ENCODE results near the gene GAS6. TPM values are rescaled to one million over a fixed set of nuclear protein-coding genes. Genes with fewer than 3 reads are reported as not detected.

The GAS6 gene
- total and polyA plus RNA-seq, 2 donors (not counting 1 experiment from before 2014, with no cell fraction given) = 0.25 to 0.78 TPM

DNA sequence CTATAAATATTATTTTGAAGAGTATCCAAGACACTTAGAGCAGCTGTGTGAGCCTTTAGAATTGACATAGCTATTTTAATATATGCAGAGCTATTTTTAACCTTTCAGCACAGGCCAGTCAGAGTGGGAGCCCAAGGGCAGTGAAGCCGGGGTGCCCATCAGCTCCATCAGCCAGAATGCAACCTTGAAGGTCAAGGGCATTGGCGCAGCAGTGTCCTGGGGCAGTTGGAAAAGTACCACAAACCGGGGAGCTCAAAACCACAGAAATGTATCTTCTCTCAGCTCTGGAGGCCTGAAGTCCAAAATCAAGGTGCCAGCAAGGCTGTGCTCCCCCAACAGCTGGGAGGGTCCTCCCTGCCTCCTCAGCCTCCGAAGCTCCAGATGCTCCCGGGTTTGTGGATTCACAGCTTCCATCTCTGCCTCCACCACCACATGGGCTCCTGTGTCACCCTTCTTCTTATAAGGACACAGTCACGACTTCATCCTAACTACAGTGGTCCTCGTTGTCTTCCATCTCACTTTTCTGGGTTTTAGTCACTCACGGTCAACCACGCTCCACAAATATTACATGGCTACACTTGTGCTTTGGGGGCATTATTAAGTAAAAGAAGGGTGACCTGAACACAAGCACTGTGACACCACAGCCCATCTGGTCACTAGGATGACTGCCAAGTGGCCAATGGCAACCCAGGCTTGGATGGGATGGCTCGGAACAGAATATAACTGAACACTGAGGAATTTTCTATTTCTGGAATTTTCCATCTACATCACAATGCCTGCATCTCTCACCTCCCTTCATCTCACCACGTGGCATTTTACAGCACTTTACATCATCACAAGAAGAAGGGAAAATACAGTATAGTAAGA lies 15.9 kb upstream of the GAS6 start:
- Histone ChIP-seq H3K36me3 (replicated peaks in 1 of 2; ENCODE audit: control extremely low read depth in 1 of 2, control insufficient read depth in 1 of 2, extremely low read depth in 1 of 2, insufficient read depth in 2 of 2, low read length in 1 of 2) (no peaks in the 10 kb centered on the region), H2AFZ (ENCODE audit: insufficient read depth, low read depth, low read length, poor library complexity, severe bottlenecking) (no peak overlapping the region), H3K4me3 (ENCODE audit: control extremely low read depth in 1 of 5, extremely low read depth in 1 of 5, insufficient read depth in 1 of 5, low read depth in 2 of 5, low read length in 4 of 5) (no peak overlapping the region), H3K4me1 (ENCODE audit: control insufficient read depth in 2 of 2, insufficient read depth in 2 of 2, low read length in 2 of 2) (no peaks in the 10 kb centered on the region), H3K9ac (ENCODE audit: low read length) (no peak overlapping the region), H4K20me1 (ENCODE audit: control insufficient read depth, insufficient read depth, low read length, poor library complexity, severe bottlenecking) (no peaks in the 10 kb centered on the region), H3K9me3 (ENCODE audit: control extremely low read depth in 1 of 3, control insufficient read depth in 2 of 3, insufficient read depth in 1 of 3, low read length in 2 of 3) (peaks cover 0 to 19% (median 0%) of the 10 kb centered on the region in 3 donors), H3K79me2 (ENCODE audit: control insufficient read depth, insufficient read depth, low read length) (no peaks in the 10 kb centered on the region), H3K27me3 (replicated peaks in 1 of 4; ENCODE audit: control extremely low read depth in 1 of 4, control insufficient read depth in 3 of 4, insufficient read depth in 4 of 4, low read length in 3 of 4) (peaks cover 0 to 4% (median 0%) of the 10 kb centered on the region in 4 experiments), H3K27ac (ENCODE audit: low read length in 2 of 2) (no peak overlapping the region), H3K4me2 (replicated peaks; ENCODE audit: low read depth, low read length, poor library complexity, severe bottlenecking) (no peak overlapping the region)
- H3K27me3 Mint-ChIP-seq = peaks cover 25% of the 10 kb centered on the region
- intact Hi-C loops (cut with micrococcal nuclease) = no loop called here
- ATAC-seq (ENCODE audit: low read depth) (no peak), DNase-seq (no peak)
- H3K4me1 Mint-ChIP-seq = peaks cover 4% of the 10 kb centered on the region
- ChIA-PET POLR2A (no interaction called here), CTCF (no interaction called here)
- TF ChIP-seq, protein P1, sequence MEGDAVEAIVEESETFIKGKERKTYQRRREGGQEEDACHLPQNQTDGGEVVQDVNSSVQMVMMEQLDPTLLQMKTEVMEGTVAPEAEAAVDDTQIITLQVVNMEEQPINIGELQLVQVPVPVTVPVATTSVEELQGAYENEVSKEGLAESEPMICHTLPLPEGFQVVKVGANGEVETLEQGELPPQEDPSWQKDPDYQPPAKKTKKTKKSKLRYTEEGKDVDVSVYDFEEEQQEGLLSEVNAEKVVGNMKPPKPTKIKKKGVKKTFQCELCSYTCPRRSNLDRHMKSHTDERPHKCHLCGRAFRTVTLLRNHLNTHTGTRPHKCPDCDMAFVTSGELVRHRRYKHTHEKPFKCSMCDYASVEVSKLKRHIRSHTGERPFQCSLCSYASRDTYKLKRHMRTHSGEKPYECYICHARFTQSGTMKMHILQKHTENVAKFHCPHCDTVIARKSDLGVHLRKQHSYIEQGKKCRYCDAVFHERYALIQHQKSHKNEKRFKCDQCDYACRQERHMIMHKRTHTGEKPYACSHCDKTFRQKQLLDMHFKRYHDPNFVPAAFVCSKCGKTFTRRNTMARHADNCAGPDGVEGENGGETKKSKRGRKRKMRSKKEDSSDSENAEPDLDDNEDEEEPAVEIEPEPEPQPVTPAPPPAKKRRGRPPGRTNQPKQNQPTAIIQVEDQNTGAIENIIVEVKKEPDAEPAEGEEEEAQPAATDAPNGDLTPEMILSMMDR (IDR thresholded peaks at IDR 0.05) = no peak
- no peak for TF ChIP-seq EZH2 (IDR thresholded peaks at IDR 0.05; ENCODE audit: borderline replicate concordance, insufficient read depth, low read depth, low read length, poor library complexity, severe bottlenecking)
- no peak overlapping the region for H3K4me3 Mint-ChIP-seq
- no peak overlapping the region for H3K27ac Mint-ChIP-seq
- WGBS (ENCODE audit: insufficient coverage) = 96% methylated on average over 6 of the region's 11 CpGs
- H3K9me3 Mint-ChIP-seq (ENCODE audit: insufficient read depth) = no peaks in the 10 kb centered on the region

DNA sequence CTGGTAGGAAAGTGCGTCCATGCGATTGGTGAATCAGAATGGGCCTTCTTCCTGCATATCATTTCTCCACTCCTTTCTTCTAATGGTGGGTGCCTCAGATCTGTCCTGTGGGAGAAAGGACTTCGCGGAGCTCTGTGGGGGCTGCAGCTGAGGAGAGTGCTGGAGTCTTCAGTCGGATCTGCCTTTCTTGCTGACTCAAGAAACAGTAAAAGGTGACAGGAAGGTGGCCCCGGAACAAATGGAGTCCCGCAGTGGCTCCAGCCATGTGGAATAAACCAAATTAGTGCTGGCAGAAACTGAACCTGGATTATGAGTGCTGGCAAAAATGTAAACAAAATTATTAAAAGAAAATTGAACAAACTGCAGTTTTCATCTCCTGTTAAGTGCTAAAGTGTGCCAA lies 15.1 kb upstream of the GAS6 start:
- Histone ChIP-seq H3K27me3 (replicated peaks in 1 of 4; ENCODE audit: control extremely low read depth in 1 of 4, control insufficient read depth in 3 of 4, insufficient read depth in 4 of 4, low read length in 3 of 4) (peaks cover 0 to 11% (median 2%) of the 10 kb centered on the region in 4 experiments), H3K36me3 (replicated peaks in 1 of 2; ENCODE audit: control extremely low read depth in 1 of 2, control insufficient read depth in 1 of 2, extremely low read depth in 1 of 2, insufficient read depth in 2 of 2, low read length in 1 of 2) (no peaks in the 10 kb centered on the region), H3K4me2 (replicated peaks; ENCODE audit: low read depth, low read length, poor library complexity, severe bottlenecking) (no peak overlapping the region), H2AFZ (ENCODE audit: insufficient read depth, low read depth, low read length, poor library complexity, severe bottlenecking) (no peak overlapping the region), H3K4me1 (ENCODE audit: control insufficient read depth in 2 of 2, insufficient read depth in 2 of 2, low read length in 2 of 2) (no peaks in the 10 kb centered on the region), H3K9me3 (ENCODE audit: control extremely low read depth in 1 of 3, control insufficient read depth in 2 of 3, insufficient read depth in 1 of 3, low read length in 2 of 3) (peaks cover 0 to 26% (median 0%) of the 10 kb centered on the region in 3 donors), H3K4me3 (ENCODE audit: control extremely low read depth in 1 of 5, extremely low read depth in 1 of 5, insufficient read depth in 1 of 5, low read depth in 2 of 5, low read length in 4 of 5) (no peak overlapping the region), H3K27ac (ENCODE audit: low read length in 2 of 2) (no peak overlapping the region), H3K9ac (ENCODE audit: low read length) (no peak overlapping the region), H4K20me1 (ENCODE audit: control insufficient read depth, insufficient read depth, low read length, poor library complexity, severe bottlenecking) (no peaks in the 10 kb centered on the region), H3K79me2 (ENCODE audit: control insufficient read depth, insufficient read depth, low read length) (no peaks in the 10 kb centered on the region)
- no peak overlapping the region for H3K27ac Mint-ChIP-seq
- H3K4me3 Mint-ChIP-seq = no peak overlapping the region
- DNase-seq (no peak), ATAC-seq (ENCODE audit: low read depth) (no peak)
- POLR2A ChIA-PET = no interaction called here
- CTCF ChIA-PET = no interaction called here
- intact Hi-C loops (cut with micrococcal nuclease) = no loop called here
- H3K27me3 Mint-ChIP-seq = peaks cover 25% of the 10 kb centered on the region
- no peak for TF ChIP-seq EZH2 (IDR thresholded peaks at IDR 0.05; ENCODE audit: borderline replicate concordance, insufficient read depth, low read depth, low read length, poor library complexity, severe bottlenecking)
- TF ChIP-seq, protein P1 (IDR thresholded peaks at IDR 0.05) = no peak
- H3K9me3 Mint-ChIP-seq (ENCODE audit: insufficient read depth) = no peaks in the 10 kb centered on the region
- peaks cover 4% of the 10 kb centered on the region for H3K4me1 Mint-ChIP-seq
- whole genome bisulfite sequencing (ENCODE audit: insufficient coverage) = 88% methylated on average over 5 of the region's 7 CpGs
